ENCODE data around the gene KCNIP4.

- TF ChIP-seq CTCF (IDR thresholded peaks at IDR 0.05; ENCODE audit: insufficient read depth, low read depth, low read length): no peak
- no peak for TF ChIP-seq EZH2 (IDR thresholded peaks at IDR 0.05; ENCODE audit: insufficient read depth, low read length)
Observed at GRCh38 chr4:21652508-21653231, 295.9 kb downstream of the KCNIP4 start.
